GM21786 (cell line): ENCODE results near the gene RALGAPA2.

Source experiments
- ATAC-seq: cut with Tn5 transposase; IDR thresholded peaks from one replicate; pipeline ENCODE4 v1.9.1; 2021; ENCODE audit not compliant: unreplicated experiment

The RALGAPA2 gene

GRCh38 chr20:20721489-20721888 is 9.0 kb upstream of the RALGAPA2 start:
- no peak for ATAC-seq

- ATAC-seq = no peak
Measured at GRCh38 chr20:20720158-20720557, 7.7 kb upstream of the RALGAPA2 start.

GRCh38 chr20:20719411-20719810 is 7.0 kb upstream of the RALGAPA2 start:
- ATAC-seq = no peak

GRCh38 chr20:20713244-20713765 is 861 bp upstream of the RALGAPA2 start:
- no peak for ATAC-seq

GRCh38 chr20:20712004-20712473 is 405 bp downstream of the RALGAPA2 start:
- peak; percentile 4 for ATAC-seq

- no peak for ATAC-seq
Measured at GRCh38 chr20:20711413-20711812, 1.0 kb downstream of the RALGAPA2 start.

- peak; percentile 27 for ATAC-seq
Measured at GRCh38 chr20:20710443-20711315, 1.8 kb downstream of the RALGAPA2 start.

- no peak for ATAC-seq
Measured at GRCh38 chr20:20709887-20710286, 2.6 kb downstream of the RALGAPA2 start.

GRCh38 chr20:20706285-20706684 is 6.2 kb downstream of the RALGAPA2 start:
- no peak for ATAC-seq

GRCh38 chr20:20702330-20703245 is 9.9 kb downstream of the RALGAPA2 start:
- no peak for ATAC-seq

- no peak for ATAC-seq
Measured at GRCh38 chr20:20699917-20700316, 12.5 kb downstream of the RALGAPA2 start.

- ATAC-seq = no peak
Measured at GRCh38 chr20:20699144-20699543, 13.3 kb downstream of the RALGAPA2 start.

- no peak for ATAC-seq
Measured at GRCh38 chr20:20697325-20697845, 15.1 kb downstream of the RALGAPA2 start.

GRCh38 chr20:20695250-20695816 is 17.1 kb downstream of the RALGAPA2 start:
- no peak for ATAC-seq

GRCh38 chr20:20694591-20694990 is 17.9 kb downstream of the RALGAPA2 start:
- ATAC-seq = no peak

GRCh38 chr20:20692587-20692986 is 19.9 kb downstream of the RALGAPA2 start:
- no peak for ATAC-seq

- ATAC-seq = peak; percentile 39
Measured at GRCh38 chr20:20691477-20692235, 20.8 kb downstream of the RALGAPA2 start.

- peak; percentile 81 for ATAC-seq
Measured at GRCh38 chr20:20690676-20691476, 21.6 kb downstream of the RALGAPA2 start.

- no peak for ATAC-seq
Measured at GRCh38 chr20:20687319-20687718, 25.1 kb downstream of the RALGAPA2 start.
